ENCODE data around the gene PTPRN. TPM values are rescaled to one million over a fixed set of nuclear protein-coding genes. Genes with fewer than 3 reads are reported as not detected.

The PTPRN gene
- total and polyA plus RNA-seq, 2 of the 8 experiments (the other 6 are each of a cell fraction or from before 2014, with no cell fraction given) = 5.4 to 8.2 TPM

GRCh38 chr2:219289537-219290361 is 19.5 kb downstream of the PTPRN start:
- H3K4ac ChIP-seq (replicated peaks; ENCODE audit: insufficient read length, low read depth, low read length) = no peak overlapping the region
- POLR2A ChIA-PET (ENCODE audit: partially characterized antibody) = interaction anchor here (0.9 to 2.3 kb wide), 4 partner anchors 12 to 45 kb away, joined by 3 to 13 read pairs (median 3); partner anchors contain the start of gene TUBA4B
- TF ChIP-seq RBBP5 (IDR thresholded peaks at IDR 0.05; ENCODE audit: borderline replicate concordance, low read depth, low read length) = no peak
- TF ChIP-seq TCF12 (IDR thresholded peaks at IDR 0.05; ENCODE audit: low read depth, low read length) = no peak
- no peak for TF ChIP-seq TAF1 (IDR thresholded peaks at IDR 0.05; ENCODE audit: low read depth, low read length)
- TF ChIP-seq EP300 (IDR thresholded peaks at IDR 0.05; ENCODE audit: borderline replicate concordance in 1 of 2, low read depth in 2 of 2, low read length in 2 of 2) = no peak
- TF ChIP-seq SIX5 (IDR thresholded peaks at IDR 0.05; ENCODE audit: low read depth, low read length) = no peak
- TF ChIP-seq ASH2L (IDR thresholded peaks at IDR 0.05; ENCODE audit: low read length) = no peak
- TF ChIP-seq CHD2 (IDR thresholded peaks at IDR 0.05; ENCODE audit: low read length) = no peak
- TF ChIP-seq, protein P1, sequence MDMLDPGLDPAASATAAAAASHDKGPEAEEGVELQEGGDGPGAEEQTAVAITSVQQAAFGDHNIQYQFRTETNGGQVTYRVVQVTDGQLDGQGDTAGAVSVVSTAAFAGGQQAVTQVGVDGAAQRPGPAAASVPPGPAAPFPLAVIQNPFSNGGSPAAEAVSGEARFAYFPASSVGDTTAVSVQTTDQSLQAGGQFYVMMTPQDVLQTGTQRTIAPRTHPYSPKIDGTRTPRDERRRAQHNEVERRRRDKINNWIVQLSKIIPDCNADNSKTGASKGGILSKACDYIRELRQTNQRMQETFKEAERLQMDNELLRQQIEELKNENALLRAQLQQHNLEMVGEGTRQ (IDR thresholded peaks at IDR 0.05; ENCODE audit: low read length) = no peak

More at GRCh38 chr2:219289537-219290361, 19.5 kb downstream of the PTPRN start:
- Histone ChIP-seq H3K9me3 (ENCODE audit: insufficient read depth in 2 of 2, low read depth in 1 of 2, low read length in 1 of 2) (0 out of 4 replicates have a peak, but pooled peaks cover 0 to 5% of the 10 kb centered on the region in 2 experiments), H3K79me1 (ENCODE audit: low read depth, low read length) (no peaks in the 10 kb centered on the region), H3K18ac (ENCODE audit: extremely low read depth, low read length) (no peak overlapping the region), H4K91ac (replicated peaks; ENCODE audit: insufficient read length, low read length) (no peak overlapping the region), H3K23me2 (ENCODE audit: low read depth, low read length) (peaks cover 4% of the 10 kb centered on the region; the same call in 1 of the 2 replicates), H3K27ac (ENCODE audit: low read depth, low read length) (no peak overlapping the region), H3K4me2 (ENCODE audit: insufficient read depth in 1 of 2, low read depth in 2 of 2, low read length in 2 of 2) (no peak overlapping the region), H4K5ac (ENCODE audit: insufficient read length, low read depth, low read length) (no peak overlapping the region), H2AK5ac (ENCODE audit: low read depth, low read length) (no peak overlapping the region), H3K36me3 (ENCODE audit: control insufficient read depth in 2 of 4, insufficient read depth in 4 of 4, low read length in 3 of 4) (no peaks in the 10 kb centered on the region; a peak in 1 of 8 replicates), H3K4me3 (ENCODE audit: extremely low read depth in 1 of 4, insufficient read depth in 2 of 4, low read depth in 3 of 4, low read length in 4 of 4) (no peak overlapping the region), H3K23ac (ENCODE audit: insufficient read length) (no peak overlapping the region), H3K4me1 (replicated peaks in 1 of 4; ENCODE audit: control insufficient read depth in 3 of 4, insufficient read depth in 4 of 4, low read length in 3 of 4) (peaks cover 0 to 12% (median 7%) of the 10 kb centered on the region in 4 experiments; a peak in 6 of 7 replicates), H2BK120ac (replicated peaks; ENCODE audit: low read depth, low read length) (no peak overlapping the region), H2BK12ac (ENCODE audit: low read depth, low read length) (no peak overlapping the region), H3K27me3 (replicated peaks in 1 of 4; ENCODE audit: control insufficient read depth in 3 of 4, extremely low read depth in 1 of 4, insufficient read depth in 3 of 4, low read length in 3 of 4) (peaks cover 0 to 8% (median 3%) of the 10 kb centered on the region in 4 experiments; a peak in 3 of 7 replicates), H2BK20ac (ENCODE audit: low read length) (no peak overlapping the region), H4K20me1 (replicated peaks in 1 of 2; ENCODE audit: control insufficient read depth in 1 of 2, insufficient read depth in 2 of 2, low read length in 2 of 2) (peaks cover 0 to 2% of the 10 kb centered on the region in 2 experiments), H2BK5ac (ENCODE audit: low read depth, low read length) (no peak overlapping the region), H2AFZ (ENCODE audit: low read length) (no peak overlapping the region), H4K8ac (ENCODE audit: extremely low read depth, insufficient read depth, low read length) (peak overlapping the region; percentile 37; the same call in 1 of the 2 replicates), H3K9ac (replicated peaks in 1 of 4; ENCODE audit: extremely low read depth in 1 of 4, low read depth in 3 of 4, low read length in 3 of 4) (no peak overlapping the region), H3K79me2 (ENCODE audit: control insufficient read depth in 1 of 2, insufficient read depth in 2 of 2, low read length in 2 of 2) (no peaks in the 10 kb centered on the region), H3K56ac (replicated peaks; ENCODE audit: insufficient read length, low read depth, low read length) (no peak overlapping the region), H3K14ac (ENCODE audit: insufficient read length) (no peak overlapping the region), H2BK15ac (ENCODE audit: low read length) (no peak overlapping the region)
- CTCF ChIA-PET (ENCODE audit: partially characterized antibody) = interaction anchor here (0.9 to 9.0 kb wide), 9 partner anchors 8 to 251 kb away, joined by 3 to 220 read pairs (median 4); partner anchors contain the start of genes DNAJB2, GLB1L, PTPRN and STK16
- no peak for FAIRE-seq
- no peak for DNase-seq (ENCODE audit: low read depth in 1 of 2, low spot score in 2 of 2)
- 94% methylated on average over 16 of the region's 16 CpGs; no CpG with 5 or more reads in 1 of the 2 experiments for WGBS, 2 experiments (ENCODE audit: extremely low coverage in 1 of 2, insufficient coverage in 1 of 2, insufficient read length in 1 of 2, insufficient replicate concordance in 2 of 2, low coverage in 1 of 2, low lambda C conversion rate in 2 of 2, missing lambda C conversion rate in 1 of 2)
